Neural progenitor cell (in vitro differentiated cells): ENCODE data around the gene STEAP3. TPM values are rescaled to one million over a fixed set of nuclear protein-coding genes. Genes with fewer than 3 reads are reported as not detected.
A peak's percentile ranks its signal among the peaks of the same experiment; 100 is the strongest.
"Not testable (repeated sequence)": the region's sequence is repeated elsewhere in the genome, so short reads cannot be mapped to it uniquely, and the experiment has no call there.

ENCODE experiments used
- DNase-seq: peaks from one replicate; pipeline ENCODE4 v3.0.0-alpha.2; 2016; ENCODE audit warnings: low spot score
- H2AFZ ChIP-seq: fragments of 200-600 bp; sonication (generic); replicated peaks from 2 replicates; pipeline ENCODE4 v1.6.1; 2016; ENCODE audit warnings: antibody characterized with exemption
- H3F3A ChIP-seq: fragments of 200-600 bp; sonication (generic); 2 replicates; pipeline ENCODE4 v1.6.1; 2016; ENCODE audit warnings: antibody characterized with exemption, low read depth
- H3K27ac ChIP-seq: fragments of 200-600 bp; sonication (generic); 2 replicates; pipeline ENCODE4 v1.5.1; 2016; ENCODE audit warnings: mild to moderate bottlenecking
- H3K27me3 ChIP-seq: fragments of 200-600 bp; sonication (generic); 2 replicates; pipeline ENCODE4 v1.6.1; 2016; ENCODE audit warnings: mild to moderate bottlenecking, moderate library complexity
- H3K36me3 ChIP-seq: fragments of 200-600 bp; sonication (generic); 2 replicates; pipeline ENCODE4 v1.5.1; 2016
- H3K4me1 ChIP-seq: fragments of 200-600 bp; sonication (generic); 2 replicates; pipeline ENCODE4 v1.6.1; 2016; ENCODE audit warnings: mixed run types
- H3K4me2 ChIP-seq: fragments of 200-600 bp; sonication (generic); 2 replicates; pipeline ENCODE4 v1.6.1; 2016
- H3K4me3 ChIP-seq: fragments of 200-600 bp; sonication (generic); 2 replicates; pipeline ENCODE4 v1.5.1; 2016
- H3K79me2 ChIP-seq: fragments of 200-600 bp; sonication (generic); 2 replicates; pipeline ENCODE4 v1.6.1; 2016; ENCODE audit warnings: low read depth
- H3K9ac ChIP-seq: fragments of 200-600 bp; sonication (generic); 2 replicates; pipeline ENCODE4 v1.6.1; 2016
- H3K9me3 ChIP-seq: fragments of 200-600 bp; sonication (generic); 2 replicates; pipeline ENCODE4 v1.5.1; 2016; ENCODE audit warnings: low read depth
- H4K20me1 ChIP-seq: fragments of 200-600 bp; sonication (generic); 2 replicates; pipeline ENCODE4 v1.6.1; 2016; ENCODE audit warnings: low read depth
- H3K27ac Mint-ChIP-seq: 3 replicates; pipeline ENCODE4 v1.8.0; 2021; ENCODE audit warnings: mixed read lengths
- H3K27me3 Mint-ChIP-seq: 2 replicates; pipeline ENCODE4 v1.8.0; 2022; ENCODE audit warnings: low read depth, mild to moderate bottlenecking, inconsistent platforms, moderate library complexity, mixed read lengths; ENCODE audit not compliant: insufficient read depth
- H3K36me3 Mint-ChIP-seq: 3 replicates; pipeline ENCODE4 v1.8.0; 2021; ENCODE audit warnings: mixed read lengths
- H3K4me1 Mint-ChIP-seq: 3 replicates; pipeline ENCODE4 v1.8.0; 2021; ENCODE audit warnings: mixed read lengths
- H3K4me3 Mint-ChIP-seq: 3 replicates; pipeline ENCODE4 v1.8.0; 2021; ENCODE audit warnings: mild to moderate bottlenecking, moderate library complexity, mixed read lengths
- H3K9me3 Mint-ChIP-seq: 3 replicates; pipeline ENCODE4 v1.8.0; 2020; ENCODE audit warnings: mixed read lengths
- EZH2 ChIP-seq: fragments of 200-600 bp; sonication (generic); IDR thresholded peaks from 2 replicates; pipeline ENCODE4 v1.6.1; 2017; ENCODE audit warnings: antibody characterized with exemption, mild to moderate bottlenecking, moderate library complexity
- EZH2phosphoT487 ChIP-seq: fragments of 200-600 bp; sonication (generic); IDR thresholded peaks from 2 replicates; pipeline ENCODE4 v1.6.1; 2017; ENCODE audit warnings: antibody characterized with exemption
- total RNA-seq: library from RNA; depleted of rRNA; stranded (reverse); fragments of >200 nt; gene quantifications from 2 replicates; pipeline ENCODE4 v1.2.3, GENCODE V29; 2015; ENCODE audit warnings: low replicate concordance
- TF ChIP-seq, protein P1 (sequence below): fragments of 200-600 bp; sonication (generic); IDR thresholded peaks from 2 replicates; pipeline ENCODE4 v1.5.1; 2017; ENCODE audit warnings: antibody characterized with exemption, mild to moderate bottlenecking

STEAP3 gene
- total RNA-seq, 1 donor from 2014 or later = 0.30 TPM

DNA sequence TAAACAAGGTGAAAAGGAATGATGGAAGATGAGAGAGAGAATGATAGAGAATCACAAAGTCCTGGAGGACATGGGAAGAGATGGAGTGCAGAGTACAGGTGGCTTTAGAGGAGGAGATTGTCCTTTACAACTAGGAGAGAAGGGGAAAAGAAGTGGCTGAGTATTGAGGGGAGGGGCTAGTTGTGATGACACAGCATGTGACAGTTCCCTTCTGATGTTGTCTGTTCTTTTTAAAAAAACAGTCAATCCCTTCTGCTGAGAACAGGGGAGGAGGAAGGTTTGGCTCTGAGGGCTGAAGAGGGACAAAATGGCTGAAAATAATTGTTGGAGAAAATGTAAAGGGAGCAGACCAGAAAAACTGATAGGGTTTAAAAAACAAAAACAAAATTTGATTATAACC is 44.0 kb downstream of the STEAP3 start:
- Histone ChIP-seq H3K4me2 (no peak overlapping the region), H4K20me1 (peaks cover 4% of the 10 kb centered on the region), H2AFZ (no peak overlapping the region), H3K9ac (no peak overlapping the region), H3K27ac (no peak overlapping the region), H3K9me3 (no peaks in the 10 kb centered on the region), H3K4me1 (no peaks in the 10 kb centered on the region), H3F3A (no peaks in the 10 kb centered on the region), H3K79me2 (no peaks in the 10 kb centered on the region), H3K4me3 (no peak overlapping the region), H3K36me3 (no peaks in the 10 kb centered on the region), H3K27me3 (no peaks in the 10 kb centered on the region)
- TF ChIP-seq EZH2phosphoT487 = no peak
- no peak for TF ChIP-seq EZH2
- TF ChIP-seq, protein P1, sequence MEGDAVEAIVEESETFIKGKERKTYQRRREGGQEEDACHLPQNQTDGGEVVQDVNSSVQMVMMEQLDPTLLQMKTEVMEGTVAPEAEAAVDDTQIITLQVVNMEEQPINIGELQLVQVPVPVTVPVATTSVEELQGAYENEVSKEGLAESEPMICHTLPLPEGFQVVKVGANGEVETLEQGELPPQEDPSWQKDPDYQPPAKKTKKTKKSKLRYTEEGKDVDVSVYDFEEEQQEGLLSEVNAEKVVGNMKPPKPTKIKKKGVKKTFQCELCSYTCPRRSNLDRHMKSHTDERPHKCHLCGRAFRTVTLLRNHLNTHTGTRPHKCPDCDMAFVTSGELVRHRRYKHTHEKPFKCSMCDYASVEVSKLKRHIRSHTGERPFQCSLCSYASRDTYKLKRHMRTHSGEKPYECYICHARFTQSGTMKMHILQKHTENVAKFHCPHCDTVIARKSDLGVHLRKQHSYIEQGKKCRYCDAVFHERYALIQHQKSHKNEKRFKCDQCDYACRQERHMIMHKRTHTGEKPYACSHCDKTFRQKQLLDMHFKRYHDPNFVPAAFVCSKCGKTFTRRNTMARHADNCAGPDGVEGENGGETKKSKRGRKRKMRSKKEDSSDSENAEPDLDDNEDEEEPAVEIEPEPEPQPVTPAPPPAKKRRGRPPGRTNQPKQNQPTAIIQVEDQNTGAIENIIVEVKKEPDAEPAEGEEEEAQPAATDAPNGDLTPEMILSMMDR = no peak
- DNase-seq = no peak
- H3K27me3 Mint-ChIP-seq = peaks cover 6% of the 10 kb centered on the region
- no peak overlapping the region for H3K4me3 Mint-ChIP-seq
- H3K27ac Mint-ChIP-seq = no peak overlapping the region
- no peaks in the 10 kb centered on the region for H3K9me3 Mint-ChIP-seq
- H3K4me1 Mint-ChIP-seq = peaks cover 4% of the 10 kb centered on the region
- H3K36me3 Mint-ChIP-seq = no peaks in the 10 kb centered on the region

DNA sequence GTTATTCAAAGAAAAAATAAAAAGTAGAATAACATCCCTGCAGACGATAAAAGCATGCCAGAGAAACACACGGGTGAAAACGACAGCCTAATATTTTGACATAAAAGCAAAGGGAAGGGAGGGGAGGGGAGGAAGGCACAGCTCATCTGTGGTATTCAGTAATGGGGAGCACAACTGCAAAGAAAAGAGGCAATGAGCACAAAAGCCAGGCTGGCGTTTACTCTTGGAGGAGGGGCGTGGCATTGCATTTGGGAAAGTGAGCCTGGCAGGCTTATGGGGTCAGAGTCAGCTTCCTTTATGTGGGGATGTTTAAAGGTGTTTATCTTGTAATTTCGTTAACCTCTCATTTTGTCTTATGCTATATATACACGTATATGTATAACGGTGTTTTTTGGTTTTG is 53.2 kb downstream of the STEAP3 start:
- no peaks in the 10 kb centered on the region for H3K36me3 Mint-ChIP-seq
- Histone ChIP-seq H3K4me2 (no peak overlapping the region), H3K36me3 (no peaks in the 10 kb centered on the region), H4K20me1 (no peaks in the 10 kb centered on the region), H2AFZ (no peak overlapping the region), H3K27me3 (no peaks in the 10 kb centered on the region), H3F3A (no peaks in the 10 kb centered on the region), H3K9me3 (no peaks in the 10 kb centered on the region), H3K27ac (no peak overlapping the region), H3K4me3 (no peak overlapping the region), H3K79me2 (no peaks in the 10 kb centered on the region), H3K4me1 (peaks cover 5% of the 10 kb centered on the region), H3K9ac (no peak overlapping the region)
- peak; percentile 31 for DNase-seq
- TF ChIP-seq EZH2phosphoT487 (no peak), EZH2 (no peak)
- TF ChIP-seq, protein P1 = no peak
- H3K4me3 Mint-ChIP-seq = no peak overlapping the region
- no peak overlapping the region for H3K27ac Mint-ChIP-seq
- no peaks in the 10 kb centered on the region for H3K4me1 Mint-ChIP-seq
- no peaks in the 10 kb centered on the region for H3K27me3 Mint-ChIP-seq
- H3K9me3 Mint-ChIP-seq = no peaks in the 10 kb centered on the region

DNA sequence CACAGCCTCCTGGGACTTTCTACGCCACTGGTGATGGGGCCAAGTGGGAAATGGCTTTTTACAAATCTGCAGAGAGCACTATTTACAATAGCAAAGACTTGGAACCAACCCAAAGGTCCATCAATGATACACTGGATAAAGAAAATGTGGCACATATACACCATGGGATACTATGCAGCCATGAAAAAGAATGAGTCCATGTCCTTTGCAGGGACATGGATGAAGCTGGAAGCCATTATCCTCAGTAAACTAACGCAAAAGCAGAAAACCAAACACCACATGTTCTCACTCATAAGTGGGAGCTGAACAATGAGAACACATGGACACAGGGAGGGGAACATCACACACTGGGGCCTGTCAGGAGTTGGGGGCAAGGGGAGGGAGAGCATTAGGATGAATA is 54.8 kb downstream of the STEAP3 start:
- H3K27ac ChIP-seq, H3K9me3 ChIP-seq, H2AFZ ChIP-seq, H3K4me1 Mint-ChIP-seq, H3K36me3 ChIP-seq, H3K9me3 Mint-ChIP-seq, H3K4me3 Mint-ChIP-seq, H3K36me3 Mint-ChIP-seq, H3K27ac Mint-ChIP-seq, H3K27me3 Mint-ChIP-seq, H3K27me3 ChIP-seq, H4K20me1 ChIP-seq, H3K9ac ChIP-seq, DNase-seq, H3F3A ChIP-seq, H3K79me2 ChIP-seq, H3K4me2 ChIP-seq, H3K4me1 ChIP-seq, H3K4me3 ChIP-seq: not testable (repeated sequence)

DNA sequence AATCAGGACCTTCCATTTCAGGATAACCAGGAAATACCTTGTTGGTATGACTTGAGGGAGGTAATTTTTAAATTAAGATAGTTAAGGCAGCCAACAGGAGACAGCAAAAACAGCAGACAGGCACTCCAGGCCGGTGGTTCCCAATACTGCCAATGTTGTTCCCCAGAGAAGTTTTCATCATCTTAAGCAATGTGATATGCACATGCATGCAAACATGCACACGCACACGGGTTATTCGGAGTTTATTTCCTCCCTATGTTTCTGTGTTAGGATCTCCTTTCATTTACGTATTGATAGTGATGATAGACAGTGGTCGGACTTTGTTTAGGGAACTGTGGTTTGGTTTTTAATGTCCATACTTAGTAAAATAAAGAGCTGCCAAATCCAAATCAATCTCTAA is 55.3 kb downstream of the STEAP3 start:
- no peak overlapping the region for H3K27ac ChIP-seq
- H3K27me3 Mint-ChIP-seq = no peaks in the 10 kb centered on the region
- no peaks in the 10 kb centered on the region for H3K27me3 ChIP-seq
- no peak overlapping the region for H3K27ac Mint-ChIP-seq
- no peaks in the 10 kb centered on the region for H3K9me3 ChIP-seq
- no peaks in the 10 kb centered on the region for H3K9me3 Mint-ChIP-seq
- no peak overlapping the region for H3K4me3 Mint-ChIP-seq
- no peaks in the 10 kb centered on the region for H3K36me3 Mint-ChIP-seq
- no peaks in the 10 kb centered on the region for H3K36me3 ChIP-seq
- H3K4me2 ChIP-seq = no peak overlapping the region
- no peak overlapping the region for H3K9ac ChIP-seq
- H3K4me1 ChIP-seq = peaks cover 5% of the 10 kb centered on the region
- no peak for DNase-seq
- TF ChIP-seq EZH2 (no peak), EZH2phosphoT487 (no peak)
- TF ChIP-seq, protein P1 = no peak
- H3K4me1 Mint-ChIP-seq = peaks cover 2% of the 10 kb centered on the region
- no peaks in the 10 kb centered on the region for H3F3A ChIP-seq
- H3K79me2 ChIP-seq = no peaks in the 10 kb centered on the region
- H3K4me3 ChIP-seq = no peak overlapping the region
- H2AFZ ChIP-seq = no peak overlapping the region
- no peaks in the 10 kb centered on the region for H4K20me1 ChIP-seq
